Retinal pigment epithelial cell (primary cell): Measurements from ENCODE around the gene HS1BP3.

ENCODE experiments used
- DNase-seq: peaks from one replicate; pipeline ENCODE4 v3.0.0-alpha.2; 2010; ENCODE audit warnings: low read depth
- H3K4me3 ChIP-seq: 2 replicates; pipeline ENCODE4 v1.5.1; 2011; ENCODE audit warnings: mild to moderate bottlenecking, low read length, control low read depth, moderate library complexity
- TF ChIP-seq, protein P1 (sequence below): conservative IDR thresholded peaks from 2 replicates; pipeline ENCODE4 v1.5.1; 2011; ENCODE audit warnings: low read depth, low read length, control low read depth, inconsistent platforms

The HS1BP3 gene

GRCh38 chr2:20661421-20662307 lies 10.8 kb upstream of the HS1BP3 start:
- no peak overlapping the region for H3K4me3 ChIP-seq
- TF ChIP-seq, protein P1, sequence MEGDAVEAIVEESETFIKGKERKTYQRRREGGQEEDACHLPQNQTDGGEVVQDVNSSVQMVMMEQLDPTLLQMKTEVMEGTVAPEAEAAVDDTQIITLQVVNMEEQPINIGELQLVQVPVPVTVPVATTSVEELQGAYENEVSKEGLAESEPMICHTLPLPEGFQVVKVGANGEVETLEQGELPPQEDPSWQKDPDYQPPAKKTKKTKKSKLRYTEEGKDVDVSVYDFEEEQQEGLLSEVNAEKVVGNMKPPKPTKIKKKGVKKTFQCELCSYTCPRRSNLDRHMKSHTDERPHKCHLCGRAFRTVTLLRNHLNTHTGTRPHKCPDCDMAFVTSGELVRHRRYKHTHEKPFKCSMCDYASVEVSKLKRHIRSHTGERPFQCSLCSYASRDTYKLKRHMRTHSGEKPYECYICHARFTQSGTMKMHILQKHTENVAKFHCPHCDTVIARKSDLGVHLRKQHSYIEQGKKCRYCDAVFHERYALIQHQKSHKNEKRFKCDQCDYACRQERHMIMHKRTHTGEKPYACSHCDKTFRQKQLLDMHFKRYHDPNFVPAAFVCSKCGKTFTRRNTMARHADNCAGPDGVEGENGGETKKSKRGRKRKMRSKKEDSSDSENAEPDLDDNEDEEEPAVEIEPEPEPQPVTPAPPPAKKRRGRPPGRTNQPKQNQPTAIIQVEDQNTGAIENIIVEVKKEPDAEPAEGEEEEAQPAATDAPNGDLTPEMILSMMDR: peak; percentile 99
- peak; percentile 20 for DNase-seq

DNA sequence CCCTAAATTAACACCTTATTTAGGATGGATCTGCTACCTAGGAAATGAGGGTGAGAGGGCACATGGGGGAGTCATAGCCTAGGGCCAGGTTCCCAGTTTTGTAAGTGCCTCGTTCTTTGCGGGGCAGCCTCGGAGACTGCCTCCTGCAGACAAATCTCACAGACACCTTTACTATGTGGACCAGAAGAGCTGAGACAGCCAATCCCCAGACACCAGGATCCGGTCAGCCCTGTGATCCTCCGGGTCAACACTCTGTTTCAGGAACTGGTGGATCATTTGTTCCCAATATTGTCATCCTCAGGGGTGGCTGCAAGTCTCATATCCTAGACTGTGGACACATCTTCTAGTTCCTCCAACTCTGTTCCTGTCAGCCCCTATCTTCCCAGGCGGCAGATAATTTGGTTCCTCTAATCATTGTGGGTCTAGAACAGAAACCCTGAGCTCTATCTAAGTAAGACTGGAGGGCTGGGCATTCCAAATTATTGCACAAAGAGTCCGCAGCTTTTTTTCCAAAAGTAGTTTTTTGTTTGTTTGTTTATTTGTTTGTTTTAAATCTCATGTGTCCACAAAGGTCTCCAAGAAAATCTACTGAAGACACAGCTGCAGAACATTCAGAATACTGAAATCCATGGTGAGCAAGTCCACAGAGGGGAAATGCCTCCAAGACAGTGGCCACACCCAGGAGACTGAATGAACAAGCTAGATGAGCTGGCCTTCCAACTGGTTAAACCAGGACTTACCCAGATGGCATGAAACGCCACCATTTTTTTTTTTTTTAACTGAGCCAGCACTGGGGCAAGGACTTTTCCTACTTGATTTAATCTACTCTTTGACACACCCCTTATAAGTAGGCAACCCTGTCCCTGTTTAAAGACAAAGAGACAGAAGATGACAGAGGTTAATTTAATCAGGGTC lies 9.9 kb upstream of the HS1BP3 start:
- no peak for DNase-seq
- no peak overlapping the region for H3K4me3 ChIP-seq
- TF ChIP-seq, protein P1: no peak

- DNase-seq: no peak
- no peak overlapping the region for H3K4me3 ChIP-seq
- TF ChIP-seq, protein P1: peak; percentile 1
Measured at GRCh38 chr2:20657522-20658235, 6.8 kb upstream of the HS1BP3 start.

DNA sequence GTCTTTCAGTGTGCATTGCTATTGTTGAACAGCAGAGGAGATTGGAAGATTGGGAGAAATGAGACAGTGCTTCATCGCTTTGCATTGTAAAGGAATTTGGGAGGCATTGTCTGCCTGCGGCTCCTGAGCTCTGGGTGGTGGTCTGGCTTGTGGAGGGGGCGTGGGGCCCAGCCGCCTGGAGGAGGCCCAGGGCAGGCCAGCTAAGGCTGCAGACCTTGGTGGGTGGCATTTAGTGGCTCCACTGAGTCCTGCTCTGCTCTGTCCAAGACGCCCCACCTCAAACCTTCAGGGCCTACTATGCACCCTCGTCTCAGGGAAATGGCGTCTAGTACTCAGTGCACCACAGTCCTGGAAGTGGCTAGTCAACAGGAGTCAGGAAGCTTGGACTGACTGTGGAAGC lies 5.7 kb upstream of the HS1BP3 start:
- no peak overlapping the region for H3K4me3 ChIP-seq
- DNase-seq: no peak
- TF ChIP-seq, protein P1: no peak

- TF ChIP-seq, protein P1: no peak
- no peak overlapping the region for H3K4me3 ChIP-seq
- DNase-seq: no peak
Measured at GRCh38 chr2:20654535-20654813, 3.6 kb upstream of the HS1BP3 start.

DNA sequence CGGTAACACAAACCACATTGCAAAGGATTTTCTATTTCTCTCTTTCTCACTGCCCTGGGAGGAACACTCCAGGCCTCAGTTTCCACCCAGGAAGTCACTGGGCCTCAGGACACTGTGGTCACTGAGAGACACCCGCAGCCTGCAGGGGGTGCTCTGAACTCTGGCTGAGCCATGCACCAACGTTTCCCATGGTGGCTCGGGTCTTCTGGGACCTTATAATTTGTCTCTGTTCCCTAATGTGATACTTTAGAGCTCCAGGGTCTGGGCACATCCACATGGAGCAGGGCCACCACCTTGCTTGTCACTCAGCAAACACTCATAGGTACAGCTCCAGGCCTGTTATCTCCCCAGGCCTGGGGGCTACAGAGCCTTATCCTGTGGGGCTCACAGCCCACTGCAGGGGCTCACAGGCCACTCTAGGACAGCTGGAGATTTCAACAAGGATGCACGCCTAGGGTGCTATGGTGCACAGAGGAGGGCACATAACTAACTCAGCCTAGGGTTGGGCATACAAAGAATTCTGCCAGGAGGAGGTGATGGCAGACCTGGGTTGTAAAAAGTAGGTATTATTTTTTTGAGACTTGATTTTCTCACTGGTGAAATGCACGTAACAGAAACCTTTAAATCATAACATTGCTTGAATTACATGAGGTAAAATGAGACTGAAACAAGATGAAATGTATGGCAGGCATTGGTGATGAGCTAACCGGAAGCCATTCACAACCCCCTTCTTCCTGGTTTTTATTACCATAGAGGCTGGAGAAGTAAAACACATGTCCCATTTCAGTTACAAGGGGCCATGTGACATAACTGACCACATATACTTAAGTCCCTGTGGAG lies 3.0 kb upstream of the HS1BP3 start:
- TF ChIP-seq, protein P1: no peak
- DNase-seq: no peak
- H3K4me3 ChIP-seq: no peak overlapping the region
